Endometrium (tissue), 2 donors: ENCODE results near the gene GRID2.

Source experiments
- FAIRE-seq: peaks from 2 replicates; lab custom pipeline; 2012; peaks lifted over from hg19 to GRCh38; lab: Jason Lieb, UNC
- donor health status: control.
- donor health status: control.

Gene GRID2

GRCh38 chr4:92528541-92528940, 224.8 kb downstream of the GRID2 start:
- no peak for FAIRE-seq

- no peak for FAIRE-seq
Observed at GRCh38 chr4:92529510-92529909, 225.7 kb downstream of the GRID2 start.

- FAIRE-seq = no peak
Observed at GRCh38 chr4:92535599-92535998, 231.8 kb downstream of the GRID2 start.

- FAIRE-seq = no peak
Observed at GRCh38 chr4:92551616-92552015, 247.8 kb downstream of the GRID2 start.

- no peak for FAIRE-seq
Observed at GRCh38 chr4:92566269-92566668, 262.5 kb downstream of the GRID2 start.

GRCh38 chr4:92580816-92581215, 277.1 kb downstream of the GRID2 start:
- FAIRE-seq = no peak

GRCh38 chr4:92599044-92599443, 295.3 kb downstream of the GRID2 start:
- no peak for FAIRE-seq

- no peak for FAIRE-seq
Observed at GRCh38 chr4:92600638-92601037, 296.9 kb downstream of the GRID2 start.

- FAIRE-seq = no peak
Observed at GRCh38 chr4:92606227-92606626, 302.5 kb downstream of the GRID2 start.

- FAIRE-seq = no peak
Observed at GRCh38 chr4:92615049-92615448, 311.3 kb downstream of the GRID2 start.

- no peak for FAIRE-seq
Observed at GRCh38 chr4:92618968-92619367, 315.2 kb downstream of the GRID2 start.

- FAIRE-seq = no peak
Observed at GRCh38 chr4:92629302-92629701, 325.5 kb downstream of the GRID2 start.

GRCh38 chr4:92634882-92635281, 331.1 kb downstream of the GRID2 start:
- no peak for FAIRE-seq

GRCh38 chr4:92636038-92636806, 332.5 kb downstream of the GRID2 start:
- FAIRE-seq = no peak

- no peak for FAIRE-seq
Observed at GRCh38 chr4:92641409-92641808, 337.6 kb downstream of the GRID2 start.

- FAIRE-seq = no peak
Observed at GRCh38 chr4:92646826-92647225, 343.1 kb downstream of the GRID2 start.

- no peak for FAIRE-seq
Observed at GRCh38 chr4:92651536-92651935, 347.8 kb downstream of the GRID2 start.

- no peak for FAIRE-seq
Observed at GRCh38 chr4:92654084-92654483, 350.3 kb downstream of the GRID2 start.

- FAIRE-seq = no peak
Observed at GRCh38 chr4:92657695-92658094, 353.9 kb downstream of the GRID2 start.

- no peak for FAIRE-seq
Observed at GRCh38 chr4:92658318-92658717, 354.6 kb downstream of the GRID2 start.

- FAIRE-seq = no peak
Observed at GRCh38 chr4:92677805-92678204, 374.0 kb downstream of the GRID2 start.

GRCh38 chr4:92678292-92678691, 374.5 kb downstream of the GRID2 start:
- no peak for FAIRE-seq

GRCh38 chr4:92679149-92679548, 375.4 kb downstream of the GRID2 start:
- no peak for FAIRE-seq

- FAIRE-seq = no peak
Observed at GRCh38 chr4:92714640-92715039, 410.9 kb downstream of the GRID2 start.
